Measurements from ENCODE around the gene MACROD1.

DNA sequence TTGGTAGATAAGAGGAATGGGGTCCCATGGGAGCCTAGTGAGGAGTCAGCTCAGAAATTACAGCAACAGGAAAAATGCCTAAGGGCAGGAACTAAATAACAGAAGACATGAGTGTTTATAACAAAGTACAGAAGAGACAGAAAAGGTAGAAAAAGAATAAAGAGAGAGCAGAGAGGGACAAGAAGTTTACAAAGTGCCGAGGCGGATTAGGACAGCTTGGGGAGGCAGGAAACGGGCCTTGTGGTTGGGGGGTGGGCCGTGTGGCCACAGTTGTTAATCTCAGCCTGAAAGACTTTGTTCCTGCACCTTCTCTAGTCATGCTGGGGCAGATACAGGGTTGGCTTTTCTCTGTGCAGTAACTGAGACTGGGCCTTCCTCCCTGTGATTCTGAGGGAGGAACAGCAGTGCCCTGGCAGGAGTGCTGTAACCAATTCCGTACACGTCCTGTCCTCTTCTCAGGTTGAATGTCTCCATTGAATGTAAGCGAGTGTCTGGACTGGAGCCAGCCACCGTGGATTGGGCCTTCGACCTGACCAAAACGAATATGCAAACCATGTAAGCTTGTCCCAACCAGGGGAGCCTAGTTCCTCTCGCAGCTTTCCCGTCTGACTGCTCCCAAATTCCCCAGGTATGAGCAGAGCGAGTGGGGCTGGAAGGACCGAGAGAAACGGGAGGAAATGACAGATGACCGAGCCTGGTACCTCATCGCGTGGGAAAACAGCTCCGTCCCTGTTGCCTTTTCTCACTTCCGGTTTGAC, 214.0 kb downstream of the MACROD1 start:
- TF ChIP-seq CTCF (IDR thresholded peaks at IDR 0.05 in 8 of 11, conservative IDR thresholded peaks at IDR 0.05 in 3 of 11) (no peak), POLR2A (IDR thresholded peaks at IDR 0.05) (no peak)

Measured in spleen (tissue), 7 donors.